Dedifferentiated amniotic fluid mesenchymal stem cell (primary cell): ENCODE results near the gene SH3PXD2A.

Source experiments
- DNase-seq: peaks from one replicate; pipeline ENCODE4 v3.0.0-alpha.2; 2016; ENCODE audit errors: extremely low spot score

SH3PXD2A gene

GRCh38 chr10:103562383-103562782 lies 293.0 kb downstream of the SH3PXD2A start:
- no peak for DNase-seq

DNA sequence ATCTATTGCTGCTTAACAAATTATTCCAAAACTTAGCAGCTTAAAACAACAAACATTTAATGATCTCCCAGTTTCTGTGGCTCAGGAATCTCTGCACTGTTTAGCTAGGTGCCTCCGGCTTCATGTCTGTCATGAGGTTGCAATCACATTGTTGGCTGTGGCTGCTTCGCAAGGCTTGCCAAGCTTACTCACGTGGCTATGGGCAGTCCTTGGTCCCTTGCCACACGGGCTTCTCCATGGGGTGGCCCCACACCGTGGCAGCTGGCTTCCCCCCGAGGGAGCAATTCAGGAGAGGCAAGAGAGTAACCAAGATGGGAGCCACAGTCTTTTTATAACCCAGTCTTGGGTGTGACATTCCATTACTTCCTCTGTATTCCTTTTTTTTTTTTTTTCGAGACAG lies 294.5 kb downstream of the SH3PXD2A start:
- no peak for DNase-seq

DNA sequence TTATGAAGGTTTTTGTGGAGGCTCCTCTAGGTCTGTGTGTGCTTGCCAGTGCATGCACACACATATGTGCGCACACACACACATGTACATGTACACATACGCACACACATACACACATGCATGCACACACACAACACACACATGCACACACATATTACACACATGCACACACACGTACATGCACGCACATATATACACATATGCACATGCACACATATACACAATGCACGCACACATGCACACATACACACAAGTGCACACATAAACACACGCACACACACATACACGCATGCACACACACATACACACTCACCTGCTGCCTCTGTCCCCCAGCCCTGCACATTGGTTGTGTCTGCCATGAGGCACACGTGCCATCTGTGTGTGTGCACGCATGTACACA lies 295.6 kb downstream of the SH3PXD2A start:
- DNase-seq: no peak

DNA sequence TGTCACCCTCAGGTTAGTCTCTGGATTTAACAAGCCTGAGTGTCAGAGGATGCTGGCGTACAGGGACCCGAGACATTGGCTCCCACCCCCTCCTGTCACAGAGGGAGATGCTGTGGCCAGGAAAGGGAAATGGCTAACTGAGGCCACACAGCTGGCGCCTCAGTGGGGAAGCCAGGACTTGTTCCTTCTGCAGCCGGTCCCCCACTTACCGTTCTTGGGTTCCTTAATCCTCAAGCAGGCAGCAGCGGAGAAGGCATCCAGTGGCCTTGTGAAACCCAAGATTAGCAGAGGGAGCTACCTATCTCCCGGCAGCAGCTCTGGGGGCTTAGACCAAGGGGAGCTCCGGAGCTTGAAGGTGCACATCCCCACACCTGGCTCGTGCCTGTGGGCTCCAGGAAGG lies 296.5 kb downstream of the SH3PXD2A start:
- no peak for DNase-seq

DNA sequence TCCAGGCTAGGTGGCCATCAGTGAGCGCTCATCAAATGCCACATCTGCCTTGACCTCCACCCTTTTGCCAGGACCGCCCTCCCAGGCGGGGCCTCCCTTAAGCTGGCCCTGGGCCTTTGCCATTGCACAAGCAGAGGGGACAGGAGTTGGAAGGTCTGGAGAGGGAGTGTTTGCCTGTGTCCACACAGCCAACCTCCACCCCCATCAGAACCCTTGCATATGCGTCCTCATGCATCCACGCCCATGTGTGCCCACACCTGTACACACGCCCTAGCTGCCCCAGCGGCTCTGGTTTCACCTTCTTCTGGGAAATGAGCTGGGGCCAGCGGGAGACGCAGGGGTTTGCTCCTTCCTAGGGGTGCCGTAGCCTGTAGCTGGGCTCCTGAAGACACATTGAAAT lies 297.9 kb downstream of the SH3PXD2A start:
- no peak for DNase-seq

DNA sequence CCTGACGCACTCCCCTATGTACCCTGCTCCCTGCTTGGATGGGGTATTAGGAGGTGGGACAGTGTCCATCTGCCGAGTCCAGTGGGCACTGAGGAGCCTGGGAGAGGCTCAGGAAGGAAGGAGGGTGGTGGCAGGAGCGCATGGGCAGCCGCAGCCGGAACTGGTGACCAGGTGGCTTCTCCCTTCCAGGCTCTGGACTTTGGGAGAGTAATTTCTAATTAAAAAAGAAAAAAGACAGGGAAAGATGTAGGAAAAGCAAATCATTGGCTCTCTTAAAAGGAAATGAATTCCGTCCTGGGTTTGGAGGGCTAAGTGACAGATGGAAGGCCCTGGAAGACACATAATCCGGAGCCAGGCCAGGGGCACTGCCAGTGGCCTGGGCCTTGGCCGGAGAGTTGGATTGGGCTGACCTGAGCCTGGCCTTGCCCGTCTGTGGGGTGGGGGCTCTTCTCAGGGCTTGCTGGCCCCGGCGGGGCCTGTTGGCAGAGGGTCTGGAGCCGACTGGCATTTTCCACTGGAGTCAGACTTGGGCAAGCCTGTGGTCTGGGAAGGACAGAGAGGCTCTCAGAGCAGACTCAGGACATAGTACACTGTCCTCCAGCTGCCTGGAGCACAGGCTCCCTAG lies 298.9 kb downstream of the SH3PXD2A start:
- no peak for DNase-seq

GRCh38 chr10:103555712-103556111 lies 299.7 kb downstream of the SH3PXD2A start:
- no peak for DNase-seq

GRCh38 chr10:103555325-103555649 lies 300.1 kb downstream of the SH3PXD2A start:
- DNase-seq: no peak

- peak; percentile 53 for DNase-seq
Measured at GRCh38 chr10:103554488-103555324, 300.7 kb downstream of the SH3PXD2A start.

DNA sequence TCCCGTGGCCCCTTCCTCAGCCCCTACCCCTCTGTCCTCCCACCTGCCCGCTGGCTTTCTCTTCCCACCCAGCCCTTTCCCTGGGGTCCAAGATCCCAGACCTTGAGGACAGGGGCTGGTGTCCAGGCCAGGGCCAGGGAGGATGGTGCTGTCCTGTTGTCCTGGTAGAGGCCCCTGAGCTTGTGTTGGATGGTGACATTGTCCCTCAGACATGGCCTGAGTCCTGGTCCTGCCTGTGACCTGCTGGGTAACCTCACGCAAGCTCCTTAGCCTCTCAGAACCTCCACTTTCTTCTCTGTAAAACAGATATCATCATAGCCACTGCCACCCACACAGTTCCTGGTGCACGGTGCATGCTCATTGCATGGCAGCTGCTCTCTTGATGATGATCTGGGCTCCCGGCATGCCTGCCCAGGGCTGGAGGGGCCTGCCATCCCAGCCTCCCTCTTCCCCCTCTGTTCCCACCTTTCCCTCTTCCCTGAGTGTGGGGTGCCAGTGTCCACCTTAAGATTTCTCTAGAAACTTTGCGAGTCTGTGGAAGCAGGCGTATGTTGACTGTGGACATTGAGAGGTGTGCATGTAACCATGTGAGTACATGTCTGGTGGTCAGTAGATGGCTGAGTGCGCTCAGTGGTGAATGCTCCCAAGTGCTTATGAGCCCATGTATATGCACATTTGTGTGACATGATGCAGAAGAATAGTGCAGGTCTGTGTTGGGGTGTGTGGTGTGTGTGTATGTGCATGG lies 301.5 kb downstream of the SH3PXD2A start:
- DNase-seq: no peak

DNA sequence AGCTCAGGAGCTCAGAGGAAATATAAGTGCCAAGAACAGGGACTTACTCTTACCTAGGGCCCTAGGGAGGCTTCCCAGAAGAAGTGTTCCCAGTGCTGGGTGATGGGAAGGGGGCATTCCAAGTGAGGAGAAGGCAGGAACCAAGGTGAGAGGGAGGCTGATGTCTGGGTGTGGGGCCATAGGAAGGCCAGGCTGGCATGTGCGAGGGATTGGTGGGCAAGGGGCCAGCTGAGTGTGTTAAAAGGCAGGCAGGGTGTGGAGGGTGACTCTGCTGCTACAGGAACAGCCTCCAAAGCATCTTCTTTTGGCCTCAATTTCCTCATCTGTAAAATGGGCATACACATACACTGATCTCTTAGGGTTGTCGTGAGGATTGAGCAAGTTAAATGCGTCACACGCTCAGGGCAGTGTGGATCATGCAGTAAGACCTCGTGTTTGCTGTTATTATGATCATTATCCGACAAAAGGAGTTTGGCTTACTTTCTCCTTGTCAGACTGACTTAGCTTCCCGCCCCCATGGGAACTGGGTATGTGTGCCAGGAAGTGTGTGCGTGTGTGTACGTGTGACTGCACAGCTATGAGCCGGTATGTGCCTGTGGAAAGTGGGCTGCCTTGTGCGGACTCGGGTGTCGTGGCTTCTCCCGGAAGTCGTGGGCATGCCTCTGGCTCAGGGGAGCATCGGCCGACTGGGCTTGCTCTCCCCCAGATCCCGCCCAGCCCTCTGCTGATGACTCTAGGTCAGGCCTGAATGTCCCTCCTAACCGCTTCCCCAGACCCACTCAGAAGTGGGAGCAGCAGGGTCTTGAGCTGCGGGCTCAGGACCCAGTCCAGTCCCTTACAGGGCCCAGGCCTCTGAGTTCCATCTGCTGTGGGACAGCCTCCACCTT lies 302.3 kb downstream of the SH3PXD2A start:
- DNase-seq: no peak

GRCh38 chr10:103551619-103552602 lies 303.5 kb downstream of the SH3PXD2A start:
- DNase-seq: no peak

- DNase-seq: no peak
Measured at GRCh38 chr10:103550229-103550628, 305.1 kb downstream of the SH3PXD2A start.

DNA sequence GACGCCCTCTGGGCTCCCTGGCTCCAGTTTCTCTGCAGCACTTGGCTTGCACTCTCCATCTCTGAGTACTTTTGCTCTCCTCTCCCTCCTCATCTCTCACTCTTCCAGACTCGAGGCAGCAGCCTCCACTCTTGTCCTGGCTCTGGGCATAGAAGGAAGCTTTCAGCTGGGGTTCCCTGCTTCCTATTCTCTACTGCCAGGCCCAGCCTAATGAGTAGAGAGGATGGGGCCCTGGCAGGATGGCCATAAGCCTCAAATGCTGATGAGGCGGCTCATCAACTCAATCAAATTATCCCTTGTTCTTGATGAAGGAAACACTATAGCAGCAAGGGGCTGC lies 306.1 kb downstream of the SH3PXD2A start:
- DNase-seq: no peak

- DNase-seq: no peak
Measured at GRCh38 chr10:103548581-103549348, 306.6 kb downstream of the SH3PXD2A start.

- no peak for DNase-seq
Measured at GRCh38 chr10:103548006-103548405, 307.4 kb downstream of the SH3PXD2A start.

- DNase-seq: no peak
Measured at GRCh38 chr10:103547391-103547946, 307.9 kb downstream of the SH3PXD2A start.

GRCh38 chr10:103546401-103546800 lies 309.0 kb downstream of the SH3PXD2A start:
- DNase-seq: no peak

- DNase-seq: no peak
Measured at GRCh38 chr10:103545771-103546281, 309.6 kb downstream of the SH3PXD2A start.
